ENCODE results near the gene SLC1A4. TPM values are rescaled to one million over a fixed set of nuclear protein-coding genes. Genes with fewer than 3 reads are reported as not detected.

The SLC1A4 gene
- total RNA-seq (2014; rRNA removed) (8.2 and 9.1 TPM in 2 replicates), Bru-seq, nascent RNA (percentile 71 among the genes with signal in this experiment), BruChase-seq, experiment 1, labeled RNA remaining after a 6-hour chase (percentile 76 among the genes with signal in this experiment), BruChase-seq, experiment 2, labeled RNA remaining after a 2-hour chase (percentile 73 among the genes with signal in this experiment)
- long read RNA-seq, full-length matches to known transcripts, result 173 of 209 reads
- long read RNA-seq, partial matches to known transcripts, result 5 of 209 reads
- long read RNA-seq, other reads (novel, unspliced or antisense), result 31 of 209 reads

DNA sequence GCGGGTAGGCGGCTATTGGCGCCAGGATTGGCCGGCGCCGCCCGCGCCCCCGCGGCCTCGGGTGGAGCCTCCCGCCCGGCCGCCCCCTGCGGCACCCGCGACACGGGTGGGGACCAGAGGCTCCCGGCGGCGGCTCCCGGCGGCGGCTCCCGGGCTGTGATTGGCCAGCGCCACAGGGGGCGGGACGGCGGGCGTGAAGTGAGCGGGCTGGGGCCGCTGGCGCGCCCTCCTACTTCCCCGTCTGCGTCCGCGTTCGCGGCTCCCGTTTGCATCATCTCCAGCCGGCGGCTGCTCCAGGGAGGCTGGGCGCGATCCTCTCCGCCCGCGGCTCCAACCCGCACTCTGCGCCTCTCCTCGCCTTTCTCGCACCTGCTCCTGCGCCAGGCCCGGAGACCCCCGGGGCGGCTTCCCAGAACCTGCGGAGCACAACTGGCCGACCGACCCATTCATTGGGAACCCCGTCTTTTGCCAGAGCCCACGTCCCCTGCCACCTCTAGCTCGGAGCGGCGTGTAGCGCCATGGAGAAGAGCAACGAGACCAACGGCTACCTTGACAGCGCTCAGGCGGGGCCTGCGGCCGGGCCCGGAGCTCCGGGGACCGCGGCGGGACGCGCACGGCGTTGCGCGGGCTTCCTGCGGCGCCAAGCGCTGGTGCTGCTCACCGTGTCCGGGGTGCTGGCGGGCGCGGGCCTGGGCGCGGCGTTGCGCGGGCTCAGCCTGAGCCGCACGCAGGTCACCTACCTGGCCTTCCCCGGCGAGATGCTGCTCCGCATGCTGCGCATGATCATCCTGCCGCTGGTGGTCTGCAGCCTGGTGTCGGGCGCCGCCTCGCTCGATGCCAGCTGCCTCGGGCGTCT is at the start of gene SLC1A4:
SLC1A4 (plus strand) TSS at position 274 of the 856 bp plus-strand sequence; CDS start at position 519, 245 bp downstream.
- no peaks in the 10 kb centered on the region for H3K79me2 ChIP-seq (ENCODE audit: low read length)
- no TSS peak for BruUV-seq (replicated peaks)
- H3K4me2 ChIP-seq (ENCODE audit: low read length), result peak within 1 kb of the TSS; percentile 86
- peak within 1 kb of the TSS; percentile 57 for H3K27ac ChIP-seq (ENCODE audit: low read length)
- no peaks in the 10 kb centered on the region for H4K20me1 ChIP-seq (ENCODE audit: low read length)
- peak; percentile 72 for DNase-seq
- CTCF ChIA-PET, result interaction anchor here (1.8 kb wide), 1 partner anchor 71 kb away, joined by 7 read pairs; no protein-coding TSS in a partner anchor
- intact Hi-C loops (cut with micrococcal nuclease), result loop anchor here (1.0 to 2.0 kb wide), 2 partner anchors 17 to 73 kb away; no protein-coding TSS in a partner anchor
- no peaks in the 10 kb centered on the region for H3K9me2 ChIP-seq (replicated peaks; ENCODE audit: low read length)
- peak within 1 kb of the TSS; percentile 97 for H3K4me3 ChIP-seq (ENCODE audit: low read length)
- TF ChIP-seq EZH2phosphoT487 (IDR thresholded peaks at IDR 0.05; ENCODE audit: borderline replicate concordance, low read length), result no peak
- no peak for TF ChIP-seq EZH2 (IDR thresholded peaks at IDR 0.05; ENCODE audit: low read length, unreplicated experiment)
- H3K9me3 ChIP-seq (ENCODE audit: low read length), result no peaks in the 10 kb centered on the region
- peaks cover 17% of the 10 kb centered on the region for H3K4me1 ChIP-seq (ENCODE audit: insufficient read depth, low read length)
- ATAC-seq, result peak; percentile 83
- H3K9ac ChIP-seq (ENCODE audit: low read length), result peak within 1 kb of the TSS; percentile 74
- no peaks in the 10 kb centered on the region for H3F3A ChIP-seq (ENCODE audit: low read length, unreplicated experiment)
- H3K36me3 ChIP-seq (ENCODE audit: low read depth, low read length), result no peaks in the 10 kb centered on the region
- POLR2A ChIA-PET (ENCODE audit: unreplicated experiment), result interaction anchor here (0.6 kb wide), 1 partner anchor 389 kb away, joined by 3 read pairs; no protein-coding TSS in a partner anchor
- H2AFZ ChIP-seq (ENCODE audit: low read length), result peak within 1 kb of the TSS; percentile 100
- no peaks in the 10 kb centered on the region for H3K27me3 ChIP-seq (ENCODE audit: low read length)

GRCh38 chr2:64941143-64941542 is 48.1 kb upstream of the SLC1A4 start:
- ChIA-PET CTCF (no interaction called here), POLR2A (ENCODE audit: unreplicated experiment) (no interaction called here)
- Histone ChIP-seq H3K27me3 (ENCODE audit: low read length) (no peaks in the 10 kb centered on the region), H3K4me1 (ENCODE audit: insufficient read depth, low read length) (peaks cover 9% of the 10 kb centered on the region; the same call in 1 of the 2 replicates), H3K4me2 (ENCODE audit: low read length) (no peak overlapping the region), H3K9ac (ENCODE audit: low read length) (no peak overlapping the region), H3K27ac (ENCODE audit: low read length) (no peak overlapping the region), H3K79me2 (ENCODE audit: low read length) (no peaks in the 10 kb centered on the region), H3K9me2 (replicated peaks; ENCODE audit: low read length) (no peaks in the 10 kb centered on the region), H3K9me3 (ENCODE audit: low read length) (no peaks in the 10 kb centered on the region), H2AFZ (ENCODE audit: low read length) (no peak overlapping the region), H3F3A (ENCODE audit: low read length, unreplicated experiment) (no peaks in the 10 kb centered on the region), H3K36me3 (ENCODE audit: low read depth, low read length) (no peaks in the 10 kb centered on the region), H4K20me1 (ENCODE audit: low read length) (no peaks in the 10 kb centered on the region), H3K4me3 (ENCODE audit: low read length) (no peak overlapping the region)
- DNase-seq, result no peak
- no peak for ATAC-seq
- no peak for TF ChIP-seq CTCF (conservative IDR thresholded peaks at IDR 0.05; ENCODE audit: low read depth, low read length)
- TF ChIP-seq EZH2 (IDR thresholded peaks at IDR 0.05; ENCODE audit: low read length, unreplicated experiment), result no peak
- no peak for TF ChIP-seq EZH2phosphoT487 (IDR thresholded peaks at IDR 0.05; ENCODE audit: borderline replicate concordance, low read length)
- BruUV-seq (replicated peaks), result no TSS peak
- intact Hi-C loops (cut with micrococcal nuclease), result no loop called here

DNA sequence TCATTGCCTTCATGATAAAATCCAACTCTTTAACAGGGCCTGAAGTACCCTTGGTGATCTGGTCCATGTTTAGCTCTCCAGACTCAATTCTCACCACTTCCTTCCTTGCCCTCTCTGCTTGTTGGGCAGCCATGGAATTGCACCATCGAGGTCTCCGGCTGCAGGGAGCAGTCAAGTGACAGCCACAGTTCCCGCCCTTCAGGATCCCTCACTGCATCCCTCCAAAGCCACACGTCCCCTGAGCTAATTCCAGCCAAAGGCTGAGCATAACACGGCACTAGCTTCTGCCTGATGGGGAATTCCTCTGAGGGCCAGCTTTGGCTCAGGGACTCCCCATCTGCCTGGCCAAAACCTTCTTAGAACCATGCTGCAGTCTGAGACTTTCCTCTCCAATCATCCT is 47.4 kb upstream of the SLC1A4 start:
- H3K9ac ChIP-seq (ENCODE audit: low read length), result no peak overlapping the region
- ChIA-PET CTCF (no interaction called here), POLR2A (ENCODE audit: unreplicated experiment) (interaction anchor here (0.7 kb wide), 1 partner anchor 46 kb away, joined by 7 read pairs; no protein-coding TSS in a partner anchor)
- no peaks in the 10 kb centered on the region for H3K36me3 ChIP-seq (ENCODE audit: low read depth, low read length)
- TF ChIP-seq EZH2 (IDR thresholded peaks at IDR 0.05; ENCODE audit: low read length, unreplicated experiment), result no peak
- no peaks in the 10 kb centered on the region for H3K27me3 ChIP-seq (ENCODE audit: low read length)
- BruUV-seq (replicated peaks), result no TSS peak
- no peak overlapping the region for H3K4me3 ChIP-seq (ENCODE audit: low read length)
- intact Hi-C loops (cut with micrococcal nuclease), result no loop called here
- H2AFZ ChIP-seq (ENCODE audit: low read length), result no peak overlapping the region
- peaks cover 9% of the 10 kb centered on the region; the same call in 1 of the 2 replicates for H3K4me1 ChIP-seq (ENCODE audit: insufficient read depth, low read length)
- ATAC-seq, result no peak
- no peak for DNase-seq
- H4K20me1 ChIP-seq (ENCODE audit: low read length), result no peaks in the 10 kb centered on the region
- H3K4me2 ChIP-seq (ENCODE audit: low read length), result no peak overlapping the region
- H3K79me2 ChIP-seq (ENCODE audit: low read length), result no peaks in the 10 kb centered on the region
- no peaks in the 10 kb centered on the region for H3K9me2 ChIP-seq (replicated peaks; ENCODE audit: low read length)
- H3K9me3 ChIP-seq (ENCODE audit: low read length), result no peaks in the 10 kb centered on the region
- H3F3A ChIP-seq (ENCODE audit: low read length, unreplicated experiment), result no peaks in the 10 kb centered on the region
- no peak overlapping the region for H3K27ac ChIP-seq (ENCODE audit: low read length)
